Kidney (tissue), 14 donors: ENCODE results near the gene SLC35F2. TPM values are rescaled to one million over a fixed set of nuclear protein-coding genes. Genes with fewer than 3 reads are reported as not detected.
A peak's percentile ranks its signal among the peaks of the same experiment; 100 is the strongest.

ENCODE experiments used
- DNase-seq, 5 donors: peaks; one replicate each; pipeline ENCODE4 v3.0.0-alpha.2; 2013 to 2020
- FAIRE-seq: peaks from 2 replicates; lab custom pipeline; 2012; peaks lifted over from hg19 to GRCh38; lab: Jason Lieb, UNC
- H3K27ac ChIP-seq, 2 donors: one replicate each; pipeline ENCODE4 v1.7.0; 2013; ENCODE audit warnings: low read depth in 2 of 2, low read length in 2 of 2, inconsistent platforms in 1 of 2
- H3K27me3 ChIP-seq: one replicate; pipeline ENCODE4 v1.7.1; 2013; ENCODE audit warnings: low read length, inconsistent platforms; ENCODE audit not compliant: control insufficient read depth, insufficient read depth
- H3K36me3 ChIP-seq, 3 donors: one replicate each; pipeline versions ENCODE4 v1.7.0 to v1.7.1; 2013; ENCODE audit warnings: low read length in 3 of 3, control low read depth in 1 of 3, inconsistent platforms in 1 of 3; ENCODE audit not compliant: insufficient read depth in 3 of 3, control insufficient read depth in 2 of 3
- H3K4me1 ChIP-seq, 3 donors: one replicate each; pipeline versions ENCODE4 v1.7.0 to v1.7.1; 2013; ENCODE audit warnings: low read length in 3 of 3, inconsistent platforms in 1 of 3, low read depth in 1 of 3; ENCODE audit not compliant: control insufficient read depth in 2 of 3, insufficient read depth in 2 of 3
- H3K4me3 ChIP-seq, 3 donors: one replicate each; pipeline versions ENCODE4 v1.7.0 to v1.8.1; 2013; ENCODE audit warnings: low read length in 3 of 3, control low read depth in 1 of 3, inconsistent platforms in 1 of 3
- H3K9ac ChIP-seq, 3 donors: one replicate each; pipeline versions ENCODE4 v1.7.0 to v1.7.1; 2013; ENCODE audit warnings: low read length in 3 of 3, control low read depth in 1 of 3, inconsistent platforms in 1 of 3
- H3K9me3 ChIP-seq, 3 donors: one replicate each; pipeline versions ENCODE4 v1.7.0 to v1.7.1; 2013; ENCODE audit warnings: low read length in 3 of 3, control low read depth in 1 of 3, inconsistent platforms in 1 of 3; ENCODE audit not compliant: control insufficient read depth in 2 of 3, insufficient read depth in 1 of 3
- CTCF ChIP-seq: IDR thresholded peaks from 3 replicates; pipeline ENCODE4 v1.5.1; 2012; ENCODE audit warnings: mild to moderate bottlenecking, moderate library complexity, borderline replicate concordance; ENCODE audit not compliant: insufficient read depth; ENCODE audit errors: extremely low read depth
- intact Hi-C: fragments of 100-400 bp; cut with DNase I; formaldehyde crosslinking; loops from one replicate; pipeline ENCODE4 v1.11.1; 2022
- polyA plus RNA-seq: library from polyadenylated mRNA; stranded (reverse); fragments of 350-450 nt; fragmentation: Illumina TruSeq; extraction: RNeasy Lipid Tissue Mini Kit (QIAGEN cat#74804); gene quantifications from one replicate; pipeline ENCODE4 v1.2.3, GENCODE V29; 2014; ENCODE audit warnings: low read depth, low replicate concordance; ENCODE audit not compliant: insufficient read depth
- total RNA-seq: library from RNA; stranded (reverse); fragmentation: NEBNext Ultra II Directional; extraction: Animal tissue kit (Norgen Biotek cat#: 25700); gene quantifications from one replicate; pipeline ENCODE4 v1.2.1, GENCODE V29; 2021
- donor health status: control.
- donor health status: control.
- donor health status: control.
- donor health status: control.
- donor health status: control.
- donor health status: DM: yes; HTN: yes; CAD: no.
- donor health status: Normal renal cell carcinoma (clear cell type).

Gene SLC35F2
- total and polyA plus RNA-seq, 2 donors from 2014 or later: 10.2 to 16.6 TPM

- no peak overlapping the region for H3K27ac ChIP-seq
- H3K9ac ChIP-seq: no peak overlapping the region
- no peaks in the 10 kb centered on the region for H3K27me3 ChIP-seq
- DNase-seq (peak in 1 of 5 donors; percentile 7), FAIRE-seq (no peak)
- H3K4me3 ChIP-seq: no peak overlapping the region
- intact Hi-C loops: no loop called here
- H3K4me1 ChIP-seq: no peaks in the 10 kb centered on the region
- H3K36me3 ChIP-seq: no peaks in the 10 kb centered on the region
- no peaks in the 10 kb centered on the region for H3K9me3 ChIP-seq
- no peak for TF ChIP-seq CTCF
These were observed 37.2 kb downstream of the SLC35F2 start for GRCh38 chr11:107821199-107821927.

- Histone ChIP-seq H3K4me3 (no peak overlapping the region), H3K4me1 (no peaks in the 10 kb centered on the region), H3K36me3 (no peaks in the 10 kb centered on the region), H3K9ac (no peak overlapping the region), H3K9me3 (no peaks in the 10 kb centered on the region), H3K27ac (no peak overlapping the region), H3K27me3 (no peaks in the 10 kb centered on the region)
- FAIRE-seq (no peak), DNase-seq (no peak)
- intact Hi-C loops: no loop called here
- TF ChIP-seq CTCF: no peak
These were observed 39.1 kb downstream of the SLC35F2 start for GRCh38 chr11:107819361-107820014.

- no peak overlapping the region for H3K4me3 ChIP-seq
- DNase-seq (no peak), FAIRE-seq (no peak)
- no peak for TF ChIP-seq CTCF
- no peak overlapping the region for H3K27ac ChIP-seq
- H3K9ac ChIP-seq: no peak overlapping the region
- intact Hi-C loops: no loop called here
- no peaks in the 10 kb centered on the region for H3K9me3 ChIP-seq
- H3K4me1 ChIP-seq: no peaks in the 10 kb centered on the region
- no peaks in the 10 kb centered on the region for H3K27me3 ChIP-seq
- no peaks in the 10 kb centered on the region for H3K36me3 ChIP-seq
These were observed 40.1 kb downstream of the SLC35F2 start for GRCh38 chr11:107818491-107818890.
